NCI-H345 treated with DMSO at 0.1 percent for 48 hours (cell line): Measurements from ENCODE around the gene PLOD3.

Experiments
- DNase-seq: peaks from one replicate; lab custom pipeline; 2025; ENCODE audit not compliant: unreplicated experiment; lab: John Stamatoyannopoulos, UW

PLOD3 gene

GRCh38 chr7:101166909-101167644, 50.3 kb downstream of the PLOD3 start:
- no peak for DNase-seq

GRCh38 chr7:101166648-101166908, 50.8 kb downstream of the PLOD3 start:
- no peak for DNase-seq

GRCh38 chr7:101165958-101166647, 51.3 kb downstream of the PLOD3 start:
- no peak for DNase-seq

GRCh38 chr7:101165075-101165957, 52.1 kb downstream of the PLOD3 start, which contains the start of gene VGF:
Gene VGF (minus strand): TSS chr7:101165569. CDS start chr7:101164843, 726 bp downstream.
- peak; percentile 94 for DNase-seq

GRCh38 chr7:101164071-101164840, 53.1 kb downstream of the PLOD3 start:
- no peak for DNase-seq

- DNase-seq = no peak
Observed at GRCh38 chr7:101163279-101164070, 53.9 kb downstream of the PLOD3 start.

- no peak for DNase-seq
Observed at GRCh38 chr7:101162551-101163278, 54.7 kb downstream of the PLOD3 start.

- no peak for DNase-seq
Observed at GRCh38 chr7:101161692-101162471, 55.5 kb downstream of the PLOD3 start.

GRCh38 chr7:101160910-101161309, 56.5 kb downstream of the PLOD3 start:
- DNase-seq = no peak

- no peak for DNase-seq
Observed at GRCh38 chr7:101159696-101160674, 57.4 kb downstream of the PLOD3 start.

GRCh38 chr7:101156866-101157589, 60.4 kb downstream of the PLOD3 start:
- DNase-seq = no peak

GRCh38 chr7:101156277-101156676, 61.1 kb downstream of the PLOD3 start:
- no peak for DNase-seq
